HCT116 (cell line): ENCODE data around the gene BPIFA1. TPM values are rescaled to one million over a fixed set of nuclear protein-coding genes. Genes with fewer than 3 reads are reported as not detected.

Source experiments
- ATAC-seq: fragments of 200-7000 bp; cut with Tn5 transposase; 2 replicates; pipeline ENCODE4 v1.9.1; 2020; ENCODE audit warnings: mild to moderate bottlenecking, moderate library complexity
- BruUV-seq: library from RNA; stranded (reverse); fragments of 400-500 nt; replicated peaks from 2 replicates; lab custom pipeline; 2021; lab: Mats Ljungman, UMichigan
- CTCF ChIA-PET: fragments of 300-600 bp; sonication (Branson Sonifier 250); formaldehyde crosslinking; loops from one replicate; lab custom pipeline; 2021; ENCODE audit warnings: antibody characterized with exemption; lab: Charles Lee
- POLR2A ChIA-PET: fragments of 300-600, 350-600 bp; sonication (Branson Sonifier 250); formaldehyde crosslinking; loops from one replicate; lab custom pipeline; 2021; ENCODE audit warnings: antibody characterized with exemption; lab: Charles Lee
- RAD21 ChIA-PET, 2 experiments: fragments of 300-600 bp; sonication (Branson Sonifier 250); formaldehyde crosslinking; loops; one replicate each; lab custom pipeline; 2023; ENCODE audit warnings: low total read pairs in 2 of 2; ENCODE audit not compliant: uncharacterized antibody in 2 of 2, unreplicated experiment in 2 of 2, low non-redundant PET in 1 of 2; lab: Charles Lee
- DNase-seq: peaks from one replicate; pipeline ENCODE4 v3.0.0-alpha.2; 2010; ENCODE audit warnings: low read depth, low spot score
- H2AFZ ChIP-seq: fragments of 200-600 bp; shearing (Covaris generic), sonication (generic); 2 replicates; pipeline ENCODE4 v1.6.1; 2017; ENCODE audit warnings: low read depth, mixed run types, mixed read lengths, antibody characterized with exemption, low read length; ENCODE audit not compliant: poor library complexity, severe bottlenecking
- H3K27ac ChIP-seq: 2 replicates; pipeline ENCODE4 v1.5.1; 2012; ENCODE audit warnings: low read depth, low read length
- H3K27me3 ChIP-seq: fragments of 200-600 bp; sonication (generic); 2 replicates; pipeline ENCODE4 v1.6.1; 2016; ENCODE audit warnings: mixed run types, low read length, mixed read lengths; ENCODE audit not compliant: insufficient read depth
- H3K36me3 ChIP-seq, 2 experiments: fragments of 200-500 bp in 1 of 2; fragments of 200-600 bp in 1 of 2; sonication (Bioruptor generic) in 1 of 2; sonication (generic) in 1 of 2; 2 replicates each; pipeline versions ENCODE4 v1.5.1 to v1.6.1; 2014 to 2016; ENCODE audit warnings: low read length in 2 of 2, inconsistent platforms in 1 of 2, mixed read lengths in 1 of 2, mixed run types in 1 of 2; ENCODE audit not compliant: insufficient read depth in 2 of 2, control insufficient read depth in 1 of 2
- H3K4me1 ChIP-seq, 2 experiments: fragments of 200-600 bp in 1 of 2; sonication (generic) in 1 of 2; 2 replicates each; pipeline versions ENCODE4 v1.5.1 to v1.6.1; 2012 to 2017; ENCODE audit warnings: low read length in 2 of 2, inconsistent platforms in 1 of 2, mild to moderate bottlenecking in 1 of 2, mixed read lengths in 1 of 2, mixed run types in 1 of 2, moderate library complexity in 1 of 2; ENCODE audit not compliant: insufficient read depth in 2 of 2, control insufficient read depth in 1 of 2
- H3K4me2 ChIP-seq: fragments of 200-600 bp; sonication (generic); 2 replicates; pipeline ENCODE4 v1.6.1; 2017; ENCODE audit warnings: mixed run types, low read length, mixed read lengths
- H3K4me3 ChIP-seq, 2 experiments: fragments of 200-600 bp in 1 of 2; sonication (generic) in 1 of 2; replicated peaks in 1 of 2; 2 replicates each; pipeline ENCODE4 v1.5.1; 2011 to 2016; ENCODE audit warnings: low read length in 2 of 2, control low read depth in 1 of 2, low read depth in 1 of 2, mild to moderate bottlenecking in 1 of 2, mixed read lengths in 1 of 2, mixed run types in 1 of 2
- H3K79me2 ChIP-seq: fragments of 200-600 bp; sonication (generic); 2 replicates; pipeline ENCODE4 v1.6.1; 2017; ENCODE audit warnings: mild to moderate bottlenecking, mixed run types, low read length, moderate library complexity, mixed read lengths; ENCODE audit not compliant: insufficient read depth
- H3K9ac ChIP-seq: fragments of 200-600 bp; sonication (generic); 2 replicates; pipeline ENCODE4 v1.6.1; 2016; ENCODE audit warnings: low read length, mixed read lengths
- H3K9me2 ChIP-seq: fragments of 200-600 bp; sonication (generic), shearing (Covaris generic); 2 replicates; pipeline ENCODE4 v1.6.1; 2017; ENCODE audit warnings: mixed run types, mild to moderate bottlenecking, moderate library complexity; ENCODE audit not compliant: insufficient read depth
- H3K9me3 ChIP-seq, 2 experiments: fragments of 200-500 bp in 1 of 2; fragments of 200-600 bp in 1 of 2; sonication (Bioruptor generic) in 1 of 2; sonication (generic) in 1 of 2; 2 replicates each; pipeline ENCODE4 v1.6.1; 2014 to 2017; ENCODE audit warnings: low read length in 2 of 2, mixed read lengths in 2 of 2, inconsistent platforms in 1 of 2, low read depth in 1 of 2, mild to moderate bottlenecking in 1 of 2, mixed run types in 1 of 2, moderate library complexity in 1 of 2; ENCODE audit not compliant: control insufficient read depth in 1 of 2, insufficient read depth in 1 of 2
- H4K20me1 ChIP-seq: fragments of 200-600 bp; sonication (generic), shearing (Covaris generic); 2 replicates; pipeline ENCODE4 v1.6.1; 2017; ENCODE audit warnings: mixed run types, mild to moderate bottlenecking, moderate library complexity; ENCODE audit not compliant: insufficient read depth
- CBX3 ChIP-seq: IDR thresholded peaks from 2 replicates; pipeline ENCODE4 v1.6.1; 2012; ENCODE audit warnings: low read depth
- CEBPB ChIP-seq: IDR thresholded peaks from 2 replicates; pipeline ENCODE4 v1.6.1; 2012; ENCODE audit warnings: low read depth
- EGR1 ChIP-seq: IDR thresholded peaks from 2 replicates; pipeline ENCODE4 v1.6.1; 2012; ENCODE audit warnings: low read depth
- ELF1 ChIP-seq: IDR thresholded peaks from 2 replicates; pipeline ENCODE4 v1.6.1; 2012; ENCODE audit warnings: low read depth, borderline replicate concordance
- EZH2 ChIP-seq: fragments of 200-600 bp; sonication (generic); IDR thresholded peaks from 2 replicates; pipeline ENCODE4 v1.6.1; 2017; ENCODE audit warnings: antibody characterized with exemption, mixed run types
- EZH2phosphoT487 ChIP-seq: fragments of 200-600 bp; IDR thresholded peaks from 2 replicates; pipeline ENCODE4 v1.6.1; 2018; ENCODE audit warnings: antibody characterized with exemption, borderline replicate concordance
- MAX ChIP-seq: IDR thresholded peaks from 2 replicates; pipeline ENCODE4 v1.6.1; 2012
- POLR2A ChIP-seq: IDR thresholded peaks from 2 replicates; pipeline ENCODE4 v1.7.0; 2011; ENCODE audit warnings: borderline replicate concordance; ENCODE audit not compliant: insufficient read depth, insufficient read length; ENCODE audit errors: extremely low read depth
- RAD21 ChIP-seq: IDR thresholded peaks from 2 replicates; pipeline ENCODE4 v1.6.1; 2012; ENCODE audit warnings: low read depth, mild to moderate bottlenecking
- SP1 ChIP-seq: IDR thresholded peaks from 2 replicates; pipeline ENCODE4 v1.6.1; 2012; ENCODE audit warnings: low read depth
- TCF7L2 ChIP-seq: IDR thresholded peaks from 2 replicates; pipeline ENCODE4 v1.7.0; 2011; ENCODE audit warnings: borderline replicate concordance, inconsistent platforms; ENCODE audit not compliant: insufficient read depth, insufficient read length; ENCODE audit errors: extremely low read depth
- YY1 ChIP-seq: IDR thresholded peaks from 2 replicates; pipeline ENCODE4 v1.6.1; 2011; ENCODE audit warnings: low read length, low read depth, moderate library complexity, mild to moderate bottlenecking; ENCODE audit not compliant: insufficient replicate concordance; ENCODE audit errors: extremely low read depth
- intact Hi-C: fragments of 100-400 bp; cut with micrococcal nuclease; formaldehyde crosslinking; loops from 2 replicates; pipeline ENCODE4 v1.10.0; 2022
- total RNA-seq: library from RNA; stranded (reverse); gene quantifications from one replicate; pipeline ENCODE4 v1.2.1, GENCODE V29; 2021; ENCODE audit not compliant: unreplicated experiment
- TF ChIP-seq, protein P1 (sequence below), 3 experiments: fragments of 200-600 bp in 1 of 3; sonication (generic) in 1 of 3; IDR thresholded peaks in 2 of 3; conservative IDR thresholded peaks in 1 of 3; 2 replicates each; pipeline ENCODE4 v1.5.1; 2012 to 2017; ENCODE audit warnings: low read depth in 2 of 3, low read length in 2 of 3, antibody characterized with exemption in 1 of 3, borderline replicate concordance in 1 of 3, control low read depth in 1 of 3, mild to moderate bottlenecking in 1 of 3, mixed read lengths in 1 of 3, mixed run types in 1 of 3, moderate library complexity in 1 of 3; ENCODE audit not compliant: insufficient read depth in 1 of 3
- TF ChIP-seq, protein P2 (sequence below): IDR thresholded peaks from 2 replicates; pipeline ENCODE4 v1.6.1; 2011; ENCODE audit warnings: mild to moderate bottlenecking, low read length, moderate library complexity; ENCODE audit not compliant: insufficient replicate concordance; ENCODE audit errors: extremely low read depth

The BPIFA1 gene
- total RNA-seq, 1 experiment from 2014 or later: not detected

DNA sequence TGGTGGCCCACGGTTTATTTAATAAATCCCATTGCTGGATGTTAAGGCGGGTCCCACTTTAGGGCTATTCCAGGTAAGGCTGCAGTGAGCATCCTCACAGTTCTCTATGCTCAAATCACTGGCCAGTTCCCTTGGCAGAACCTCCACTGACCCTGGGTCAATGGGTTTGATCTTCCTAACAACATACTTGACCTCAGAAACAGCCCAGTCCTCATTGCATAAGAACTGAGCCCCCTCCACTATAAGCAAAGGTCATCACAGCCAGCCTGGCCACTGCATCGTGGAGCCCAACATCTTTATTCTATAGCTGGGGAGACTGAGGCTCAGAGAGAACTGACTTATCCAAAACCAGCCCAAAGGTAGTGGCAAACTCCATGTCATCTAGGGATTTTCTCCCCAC is 42.9 kb downstream of the BPIFA1 start:
- Histone ChIP-seq H3K9me3 (no peaks in the 10 kb centered on the region), H3K4me2 (no peak overlapping the region), H3K4me3 (no peak overlapping the region), H3K79me2 (no peaks in the 10 kb centered on the region), H3K36me3 (no peaks in the 10 kb centered on the region), H2AFZ (no peak overlapping the region), H3K9ac (no peak overlapping the region), H3K9me2 (no peaks in the 10 kb centered on the region), H3K4me1 (peaks cover 8 to 11% of the 10 kb centered on the region in 2 experiments; a peak in 3 of 4 replicates), H3K27me3 (no peaks in the 10 kb centered on the region; the same call in 1 of the 2 replicates), H3K27ac (no peak overlapping the region), H4K20me1 (no peaks in the 10 kb centered on the region)
- DNase-seq (no peak), ATAC-seq (no peak)
- ChIA-PET CTCF (no interaction called here), POLR2A (no interaction called here), RAD21 (no interaction called here)
- intact Hi-C loops: no loop called here
- TF ChIP-seq EZH2phosphoT487 (no peak), MAX (no peak), RAD21 (no peak), EZH2 (no peak), CBX3 (no peak)
- TF ChIP-seq, protein P1, sequence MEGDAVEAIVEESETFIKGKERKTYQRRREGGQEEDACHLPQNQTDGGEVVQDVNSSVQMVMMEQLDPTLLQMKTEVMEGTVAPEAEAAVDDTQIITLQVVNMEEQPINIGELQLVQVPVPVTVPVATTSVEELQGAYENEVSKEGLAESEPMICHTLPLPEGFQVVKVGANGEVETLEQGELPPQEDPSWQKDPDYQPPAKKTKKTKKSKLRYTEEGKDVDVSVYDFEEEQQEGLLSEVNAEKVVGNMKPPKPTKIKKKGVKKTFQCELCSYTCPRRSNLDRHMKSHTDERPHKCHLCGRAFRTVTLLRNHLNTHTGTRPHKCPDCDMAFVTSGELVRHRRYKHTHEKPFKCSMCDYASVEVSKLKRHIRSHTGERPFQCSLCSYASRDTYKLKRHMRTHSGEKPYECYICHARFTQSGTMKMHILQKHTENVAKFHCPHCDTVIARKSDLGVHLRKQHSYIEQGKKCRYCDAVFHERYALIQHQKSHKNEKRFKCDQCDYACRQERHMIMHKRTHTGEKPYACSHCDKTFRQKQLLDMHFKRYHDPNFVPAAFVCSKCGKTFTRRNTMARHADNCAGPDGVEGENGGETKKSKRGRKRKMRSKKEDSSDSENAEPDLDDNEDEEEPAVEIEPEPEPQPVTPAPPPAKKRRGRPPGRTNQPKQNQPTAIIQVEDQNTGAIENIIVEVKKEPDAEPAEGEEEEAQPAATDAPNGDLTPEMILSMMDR (IDR thresholded peaks at IDR 0.05 in 2 of 3, conservative IDR thresholded peaks at IDR 0.05 in 1 of 3; ENCODE audit: borderline replicate concordance in 1 of 3, insufficient read depth in 1 of 3, low read depth in 2 of 3, low read length in 2 of 3): no peak
- BruUV-seq: no TSS peak

DNA sequence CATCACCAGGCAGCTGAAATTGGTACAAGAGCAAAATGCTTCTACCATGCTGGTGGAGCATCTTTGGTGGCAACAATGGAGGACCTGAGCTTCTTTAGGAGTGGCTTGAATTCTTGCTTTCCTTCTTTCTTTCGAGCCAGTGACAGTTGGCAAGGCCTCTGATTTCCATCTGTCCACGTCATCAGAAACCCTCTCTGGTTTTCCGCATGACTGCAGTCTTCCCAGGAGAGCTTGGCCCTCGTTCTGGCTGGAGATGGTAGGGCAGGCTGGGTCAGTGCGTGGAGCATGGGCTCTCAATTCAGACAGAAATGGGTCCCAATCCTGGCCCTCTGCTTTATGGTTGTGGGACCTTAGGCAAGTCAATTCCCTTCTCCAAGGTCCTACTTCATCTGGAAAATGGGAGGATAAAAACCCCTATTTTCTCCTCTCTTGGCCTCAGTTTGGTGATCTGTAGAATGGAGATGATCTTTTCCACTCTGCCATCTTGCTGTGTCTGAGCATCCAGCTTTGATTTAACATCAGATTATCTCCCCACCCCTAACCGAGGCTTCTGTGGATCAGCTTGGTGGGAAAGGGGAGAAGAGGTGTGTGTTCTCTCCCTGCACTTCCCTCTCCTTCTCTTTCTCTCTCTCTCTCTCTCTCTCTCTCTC is 43.6 kb downstream of the BPIFA1 start:
- Histone ChIP-seq H3K4me3 (no peak overlapping the region), H3K9me3 (no peaks in the 10 kb centered on the region), H3K9me2 (no peaks in the 10 kb centered on the region), H3K27me3 (0 out of 2 replicates have a peak, but pooled peaks cover 2% of the 10 kb centered on the region), H3K9ac (no peak overlapping the region), H3K36me3 (no peaks in the 10 kb centered on the region), H3K4me1 (peaks cover 8 to 11% of the 10 kb centered on the region in 2 experiments; a peak in 3 of 4 replicates), H3K79me2 (no peaks in the 10 kb centered on the region), H3K4me2 (no peak overlapping the region), H3K27ac (no peak overlapping the region), H2AFZ (no peak overlapping the region), H4K20me1 (no peaks in the 10 kb centered on the region)
- RAD21 ChIA-PET: no interaction called here
- DNase-seq: no peak
- POLR2A ChIA-PET: no interaction called here
- intact Hi-C loops: no loop called here
- CTCF ChIA-PET: no interaction called here
- no TSS peak for BruUV-seq
- TF ChIP-seq SP1: no peak
- no peak for TF ChIP-seq ELF1
- no peak for TF ChIP-seq RAD21
- TF ChIP-seq EZH2: no peak
- TF ChIP-seq YY1: no peak
- TF ChIP-seq EGR1: no peak
- TF ChIP-seq POLR2A: no peak
- TF ChIP-seq, protein P2, sequence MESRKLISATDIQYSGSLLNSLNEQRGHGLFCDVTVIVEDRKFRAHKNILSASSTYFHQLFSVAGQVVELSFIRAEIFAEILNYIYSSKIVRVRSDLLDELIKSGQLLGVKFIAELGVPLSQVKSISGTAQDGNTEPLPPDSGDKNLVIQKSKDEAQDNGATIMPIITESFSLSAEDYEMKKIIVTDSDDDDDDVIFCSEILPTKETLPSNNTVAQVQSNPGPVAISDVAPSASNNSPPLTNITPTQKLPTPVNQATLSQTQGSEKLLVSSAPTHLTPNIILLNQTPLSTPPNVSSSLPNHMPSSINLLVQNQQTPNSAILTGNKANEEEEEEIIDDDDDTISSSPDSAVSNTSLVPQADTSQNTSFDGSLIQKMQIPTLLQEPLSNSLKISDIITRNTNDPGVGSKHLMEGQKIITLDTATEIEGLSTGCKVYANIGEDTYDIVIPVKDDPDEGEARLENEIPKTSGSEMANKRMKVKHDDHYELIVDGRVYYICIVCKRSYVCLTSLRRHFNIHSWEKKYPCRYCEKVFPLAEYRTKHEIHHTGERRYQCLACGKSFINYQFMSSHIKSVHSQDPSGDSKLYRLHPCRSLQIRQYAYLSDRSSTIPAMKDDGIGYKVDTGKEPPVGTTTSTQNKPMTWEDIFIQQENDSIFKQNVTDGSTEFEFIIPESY: no peak
- no peak for TF ChIP-seq CEBPB
- no peak for TF ChIP-seq TCF7L2
- TF ChIP-seq, all 23 proteins: peak for 0
- no peak for ATAC-seq
